Measurements from ENCODE around the gene TARBP1. TPM values are rescaled to one million over a fixed set of nuclear protein-coding genes. Genes with fewer than 3 reads are reported as not detected.

TARBP1 gene
- total and polyA plus RNA-seq, 2 donors (not counting 1 experiment from before 2014, with no cell fraction given): 35.4 to 71.5 TPM

DNA sequence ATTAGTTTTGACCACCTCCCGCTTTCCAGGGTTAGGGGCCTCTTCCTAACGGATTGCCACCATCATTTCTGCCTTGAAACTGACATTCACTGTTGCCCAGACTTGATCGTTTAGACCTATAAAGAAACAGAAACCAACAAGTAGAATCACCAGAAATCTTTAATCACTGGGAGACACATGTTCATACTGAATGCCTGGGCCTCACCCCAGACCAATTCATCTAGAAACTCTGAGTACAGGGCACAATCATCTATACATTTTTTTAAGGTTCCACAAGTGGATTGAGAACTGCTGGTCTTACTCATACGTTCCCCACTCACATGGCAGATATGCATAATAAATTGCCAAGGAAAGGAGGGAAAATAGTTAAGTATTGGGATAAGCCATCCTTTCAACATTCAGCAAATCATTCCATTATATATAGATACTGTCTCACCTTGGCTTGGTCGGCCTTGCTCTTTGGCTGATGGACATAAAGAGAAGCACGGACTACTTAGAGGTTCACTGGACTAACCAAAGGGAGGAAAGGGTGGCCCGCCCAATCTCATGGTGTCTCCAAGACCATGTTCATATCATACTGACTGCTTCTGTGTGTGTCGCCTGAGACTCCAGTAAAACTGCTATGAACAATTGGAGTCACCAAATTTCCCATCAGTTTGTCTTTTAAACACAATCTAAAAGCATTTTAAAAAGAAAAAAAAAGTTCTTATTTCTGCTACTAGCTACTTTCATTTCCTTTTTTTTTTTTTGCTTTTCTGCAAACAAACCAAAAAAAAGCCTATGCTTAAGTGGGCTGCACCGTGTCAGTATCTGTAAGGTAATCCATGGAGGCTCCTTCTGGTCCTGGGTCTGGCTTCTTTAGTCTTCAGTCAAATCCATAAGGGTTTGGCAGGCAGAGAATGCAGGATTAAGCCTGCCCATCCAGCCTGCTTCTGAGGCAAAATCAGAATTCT, 9.4 kb upstream of the TARBP1 start:
- ChIA-PET POLR2A (interaction anchor here (0.6 kb wide), 3 partner anchors 110 to 839 kb away, joined by 3 read pairs; partner anchors contain the start of gene ARID4B), CTCF (interaction anchor here (0.6 to 4.3 kb wide), 12 partner anchors 8 to 928 kb away, joined by 3 to 23 read pairs (median 4); no protein-coding TSS in a partner anchor)
- peaks cover 30% of the 10 kb centered on the region for H3K4me1 Mint-ChIP-seq
- DNase-seq (peak; percentile 48), ATAC-seq (ENCODE audit: low read depth) (peak; percentile 66)
- H3K4me2 ChIP-seq (replicated peaks; ENCODE audit: low read depth, low read length, poor library complexity, severe bottlenecking): peak overlapping the region; percentile 50
- peak overlapping the region; percentile 49 for H2AFZ ChIP-seq (ENCODE audit: insufficient read depth, low read depth, low read length, poor library complexity, severe bottlenecking)
- no peaks in the 10 kb centered on the region for H4K20me1 ChIP-seq (ENCODE audit: control insufficient read depth, insufficient read depth, low read length, poor library complexity, severe bottlenecking)
- peak overlapping the region in 1 of 5 experiments; percentile 17 for H3K4me3 ChIP-seq (ENCODE audit: control extremely low read depth in 1 of 5, extremely low read depth in 1 of 5, insufficient read depth in 1 of 5, low read depth in 2 of 5, low read length in 4 of 5)
- H3K4me1 ChIP-seq (ENCODE audit: control insufficient read depth in 2 of 2, insufficient read depth in 2 of 2, low read length in 2 of 2): peaks cover 18 to 24% of the 10 kb centered on the region in 2 donors
- no peaks in the 10 kb centered on the region for H3K36me3 ChIP-seq (replicated peaks in 1 of 2; ENCODE audit: control extremely low read depth in 1 of 2, control insufficient read depth in 1 of 2, extremely low read depth in 1 of 2, insufficient read depth in 2 of 2, low read length in 1 of 2)
- H3K27ac ChIP-seq (ENCODE audit: low read length in 2 of 2): peak overlapping the region in 1 of 2 donors; percentile 10
- peak overlapping the region; percentile 66 for H3K4me3 Mint-ChIP-seq
- H3K9me3 Mint-ChIP-seq (ENCODE audit: insufficient read depth): no peaks in the 10 kb centered on the region
- no peaks in the 10 kb centered on the region for H3K79me2 ChIP-seq (ENCODE audit: control insufficient read depth, insufficient read depth, low read length)
- intact Hi-C loops (cut with micrococcal nuclease): no loop called here
- H3K27me3 ChIP-seq (replicated peaks in 1 of 4; ENCODE audit: control extremely low read depth in 1 of 4, control insufficient read depth in 3 of 4, insufficient read depth in 4 of 4, low read length in 3 of 4): no peaks in the 10 kb centered on the region
- TF ChIP-seq EZH2 (IDR thresholded peaks at IDR 0.05; ENCODE audit: borderline replicate concordance, insufficient read depth, low read depth, low read length, poor library complexity, severe bottlenecking): no peak
- no peak for TF ChIP-seq CTCF (IDR thresholded peaks at IDR 0.05)
- no peaks in the 10 kb centered on the region for H3K27me3 Mint-ChIP-seq
- no peaks in the 10 kb centered on the region for H3K9me3 ChIP-seq (ENCODE audit: control extremely low read depth in 1 of 3, control insufficient read depth in 2 of 3, insufficient read depth in 1 of 3, low read length in 2 of 3)
- 46% methylated on average over 5 of the region's 9 CpGs for WGBS (ENCODE audit: insufficient coverage)
- H3K27ac Mint-ChIP-seq: peak overlapping the region; percentile 63
- H3K9ac ChIP-seq (ENCODE audit: low read length): peak overlapping the region; percentile 36
